IPS-18a (cell line): ENCODE measurements around the gene AKR7A2.

Source experiments
- H3K27ac ChIP-seq: one replicate; pipeline ENCODE4 v1.5.1; 2013; ENCODE audit warnings: low read length
- H3K27me3 ChIP-seq: one replicate; pipeline ENCODE4 v1.6.1; 2013; ENCODE audit warnings: mild to moderate bottlenecking, low read length; ENCODE audit not compliant: control insufficient read depth, insufficient read depth
- H3K36me3 ChIP-seq: one replicate; pipeline ENCODE4 v1.6.1; 2013; ENCODE audit warnings: low read depth, low read length; ENCODE audit not compliant: control insufficient read depth
- H3K4me1 ChIP-seq: one replicate; pipeline ENCODE4 v1.6.1; 2013; ENCODE audit warnings: low read depth, low read length; ENCODE audit not compliant: control insufficient read depth
- H3K4me3 ChIP-seq: one replicate; pipeline ENCODE4 v1.5.1; 2013; ENCODE audit warnings: low read length
- H3K9ac ChIP-seq: one replicate; pipeline ENCODE4 v1.6.1; 2013; ENCODE audit warnings: mild to moderate bottlenecking, low read length, moderate library complexity
- H3K9me3 ChIP-seq: one replicate; pipeline ENCODE4 v1.6.1; 2013; ENCODE audit warnings: low read depth, low read length; ENCODE audit not compliant: control insufficient read depth

Gene AKR7A2

DNA sequence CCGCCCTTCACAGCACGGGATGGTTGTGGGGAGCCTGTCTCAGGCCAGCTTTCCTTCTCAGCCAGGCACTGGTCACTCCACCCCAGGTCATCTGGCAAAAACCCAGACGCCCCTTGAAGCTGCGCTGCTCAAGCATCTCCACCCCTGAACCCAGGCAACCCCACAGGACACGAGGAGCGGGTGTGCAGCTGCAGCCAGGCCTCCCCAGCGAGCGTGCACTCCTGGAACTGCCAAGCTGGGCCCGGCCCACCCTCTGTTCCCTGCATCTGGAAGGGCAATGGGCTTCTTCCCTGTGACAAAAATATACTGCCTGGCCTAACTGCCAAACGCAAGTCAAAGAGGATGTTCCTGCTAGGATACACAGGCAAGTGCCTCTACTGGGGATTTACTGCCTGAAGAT is 39.9 kb upstream of the AKR7A2 start:
- peaks cover 17% of the 10 kb centered on the region for H3K4me1 ChIP-seq
- H3K27me3 ChIP-seq: no peaks in the 10 kb centered on the region
- no peak overlapping the region for H3K4me3 ChIP-seq
- H3K36me3 ChIP-seq: peaks cover 33% of the 10 kb centered on the region
- no peak overlapping the region for H3K27ac ChIP-seq
- no peaks in the 10 kb centered on the region for H3K9me3 ChIP-seq
- no peak overlapping the region for H3K9ac ChIP-seq

DNA sequence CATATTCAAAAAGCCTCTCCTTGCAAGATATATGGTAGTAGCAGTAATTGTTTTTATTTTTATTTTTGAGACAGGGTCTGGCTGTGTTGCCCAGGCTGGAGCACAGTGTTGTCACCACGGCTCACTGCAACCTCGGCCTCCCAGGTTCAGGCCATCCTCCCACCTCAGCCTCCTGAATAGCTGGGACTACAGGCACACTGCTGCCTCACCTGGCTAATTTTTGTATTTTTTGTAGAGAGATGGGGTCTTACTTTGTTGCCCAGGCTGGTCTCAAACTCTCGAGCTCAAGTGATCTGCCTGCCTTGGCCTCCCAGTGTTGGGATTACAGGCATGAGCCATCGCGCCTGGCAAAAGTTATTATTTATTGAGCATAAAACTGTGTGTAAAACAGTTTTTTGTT is 38.6 kb upstream of the AKR7A2 start:
- Histone ChIP-seq H3K27ac (no peak overlapping the region), H3K9ac (no peak overlapping the region), H3K9me3 (no peaks in the 10 kb centered on the region), H3K4me3 (no peak overlapping the region), H3K4me1 (peaks cover 17% of the 10 kb centered on the region), H3K27me3 (no peaks in the 10 kb centered on the region), H3K36me3 (peaks cover 23% of the 10 kb centered on the region)

DNA sequence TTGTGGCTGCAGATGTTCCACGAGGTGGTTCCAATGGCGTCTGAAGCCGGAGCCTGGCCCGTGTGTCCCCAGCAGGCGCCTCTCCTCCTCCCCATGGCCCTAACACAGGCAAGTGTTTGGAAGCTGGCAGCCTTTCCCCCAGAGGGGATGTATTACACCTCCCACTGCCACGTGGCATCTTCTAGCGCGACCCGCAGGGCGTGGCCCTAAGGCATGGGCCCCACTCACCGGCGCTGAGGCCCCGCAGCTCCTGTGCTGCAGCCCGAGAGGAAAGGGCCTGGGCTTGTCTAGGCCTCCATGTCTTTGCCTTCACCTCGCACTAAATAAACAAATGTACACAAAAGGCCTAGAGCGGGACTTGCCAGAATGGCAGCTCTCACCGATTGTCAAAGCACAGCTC is 38.1 kb upstream of the AKR7A2 start:
- no peak overlapping the region for H3K4me3 ChIP-seq
- H3K36me3 ChIP-seq: peaks cover 21% of the 10 kb centered on the region
- H3K9ac ChIP-seq: no peak overlapping the region
- no peak overlapping the region for H3K27ac ChIP-seq
- no peaks in the 10 kb centered on the region for H3K27me3 ChIP-seq
- H3K9me3 ChIP-seq: no peaks in the 10 kb centered on the region
- H3K4me1 ChIP-seq: peaks cover 17% of the 10 kb centered on the region

DNA sequence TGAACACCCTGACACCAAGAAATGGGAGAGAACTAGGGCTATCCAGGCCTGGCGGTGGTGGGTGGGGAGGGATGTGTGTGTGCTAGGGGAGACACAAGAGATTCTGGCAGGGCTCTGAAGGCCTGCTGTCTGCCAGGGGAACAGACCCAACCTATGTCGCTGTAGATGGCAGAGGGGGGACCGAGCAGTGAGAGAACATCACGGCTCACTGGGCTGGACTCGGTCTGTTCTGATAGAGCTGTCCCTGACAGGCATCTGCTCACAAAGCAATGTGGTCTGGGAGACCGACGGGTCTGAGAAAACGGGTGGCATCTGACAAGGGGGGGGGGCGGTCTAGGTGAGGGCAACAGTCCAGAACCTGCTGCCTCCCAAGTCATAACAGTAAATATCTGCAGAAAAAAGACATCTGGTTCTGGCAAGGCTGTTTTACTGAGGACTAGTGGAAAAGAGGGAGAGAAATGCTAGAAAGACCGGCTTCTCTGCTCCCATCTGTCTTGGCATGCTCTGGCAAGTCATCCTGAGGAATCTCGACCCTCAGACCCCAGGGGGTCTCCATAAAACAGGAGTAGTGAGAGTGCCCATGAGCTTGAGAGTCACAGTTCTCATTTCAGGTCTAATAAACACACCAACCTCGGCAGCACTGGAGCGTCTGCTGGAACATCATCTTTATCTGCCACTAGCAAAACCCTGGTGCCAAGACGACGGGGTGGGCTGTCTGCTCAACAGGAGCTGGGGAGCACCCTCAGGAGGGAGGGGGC is 36.7 kb upstream of the AKR7A2 start:
- no peaks in the 10 kb centered on the region for H3K9me3 ChIP-seq
- peaks cover 4% of the 10 kb centered on the region for H3K4me1 ChIP-seq
- H3K9ac ChIP-seq: no peak overlapping the region
- no peak overlapping the region for H3K4me3 ChIP-seq
- H3K27me3 ChIP-seq: no peaks in the 10 kb centered on the region
- no peak overlapping the region for H3K27ac ChIP-seq
- H3K36me3 ChIP-seq: peaks cover 25% of the 10 kb centered on the region

DNA sequence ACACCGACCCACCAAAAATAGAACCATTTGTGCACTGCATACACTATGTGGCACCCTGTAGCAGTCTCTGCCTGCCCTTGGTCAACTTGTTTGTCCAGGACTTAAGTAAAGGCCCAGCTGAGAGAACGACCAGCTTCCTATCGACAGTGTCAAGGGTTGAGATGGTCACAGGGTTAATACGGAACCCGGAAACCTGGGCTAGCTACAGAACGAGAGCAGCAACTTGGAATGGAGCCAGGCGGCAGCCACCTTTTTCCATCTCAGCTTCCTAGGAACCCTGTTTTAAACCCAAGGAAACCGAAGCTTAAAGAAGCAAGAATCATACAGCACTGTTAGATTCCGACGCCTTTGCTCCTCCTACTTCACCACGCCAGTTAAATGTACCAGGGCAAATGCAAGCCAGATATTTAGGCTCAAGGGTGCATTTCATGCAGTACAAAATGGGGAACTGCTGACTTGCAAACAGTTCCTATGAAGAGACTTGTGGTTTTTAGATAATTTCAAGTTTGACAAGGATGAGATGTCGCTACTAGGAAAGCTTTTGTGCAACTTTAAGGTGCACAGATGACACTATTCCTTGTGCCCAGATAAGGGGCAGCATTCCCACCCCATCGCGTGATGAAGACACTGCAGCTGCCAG is 35.7 kb upstream of the AKR7A2 start:
- Histone ChIP-seq H3K36me3 (peaks cover 25% of the 10 kb centered on the region), H3K4me3 (no peak overlapping the region), H3K9me3 (no peaks in the 10 kb centered on the region), H3K9ac (no peak overlapping the region), H3K27ac (no peak overlapping the region), H3K4me1 (no peaks in the 10 kb centered on the region), H3K27me3 (no peaks in the 10 kb centered on the region)

DNA sequence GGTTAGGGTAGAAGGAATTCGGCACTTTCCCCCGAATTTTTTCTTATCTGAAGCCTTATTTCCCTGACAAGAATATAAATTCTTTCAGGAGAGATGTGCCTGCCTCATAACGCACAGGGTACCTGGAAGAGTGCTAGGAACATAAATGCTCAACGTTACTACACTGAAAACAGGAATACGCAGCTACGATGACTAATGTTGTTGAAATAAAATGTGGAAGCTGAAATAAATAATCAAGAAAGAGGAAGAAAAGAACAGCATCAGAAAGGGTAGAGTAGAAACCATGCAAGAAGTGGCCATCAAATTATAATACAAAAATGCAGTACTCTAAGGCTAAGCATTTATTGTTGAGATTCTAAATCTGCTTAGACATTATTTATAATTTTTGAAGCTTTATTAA is 34.1 kb upstream of the AKR7A2 start:
- Histone ChIP-seq H3K4me1 (no peaks in the 10 kb centered on the region), H3K9ac (no peak overlapping the region), H3K36me3 (peaks cover 20% of the 10 kb centered on the region), H3K27me3 (no peaks in the 10 kb centered on the region), H3K9me3 (no peaks in the 10 kb centered on the region), H3K4me3 (no peak overlapping the region), H3K27ac (no peak overlapping the region)

DNA sequence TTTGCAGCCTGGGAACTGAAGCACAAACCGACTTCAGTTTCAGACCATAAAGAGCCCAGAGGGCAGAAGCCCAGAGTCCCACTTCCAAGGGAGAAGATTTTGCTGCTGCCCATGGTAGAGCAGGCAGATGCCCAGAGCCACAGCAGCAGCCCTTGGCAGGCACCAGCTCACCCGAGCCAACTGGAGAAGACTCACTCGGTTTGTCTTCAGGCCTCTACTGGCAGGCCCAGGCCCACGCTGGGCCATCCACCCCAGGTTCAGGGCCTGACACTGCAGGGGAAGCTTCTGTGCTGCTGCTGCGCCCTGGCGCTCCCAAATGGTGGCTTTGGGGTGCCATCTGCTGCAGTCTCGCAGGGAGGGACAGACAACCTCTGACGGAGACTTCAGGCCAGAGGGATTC is 33.4 kb upstream of the AKR7A2 start:
- no peaks in the 10 kb centered on the region for H3K4me1 ChIP-seq
- H3K9ac ChIP-seq: no peak overlapping the region
- H3K27me3 ChIP-seq: no peaks in the 10 kb centered on the region
- peaks cover 22% of the 10 kb centered on the region for H3K36me3 ChIP-seq
- no peaks in the 10 kb centered on the region for H3K9me3 ChIP-seq
- no peak overlapping the region for H3K27ac ChIP-seq
- H3K4me3 ChIP-seq: no peak overlapping the region

DNA sequence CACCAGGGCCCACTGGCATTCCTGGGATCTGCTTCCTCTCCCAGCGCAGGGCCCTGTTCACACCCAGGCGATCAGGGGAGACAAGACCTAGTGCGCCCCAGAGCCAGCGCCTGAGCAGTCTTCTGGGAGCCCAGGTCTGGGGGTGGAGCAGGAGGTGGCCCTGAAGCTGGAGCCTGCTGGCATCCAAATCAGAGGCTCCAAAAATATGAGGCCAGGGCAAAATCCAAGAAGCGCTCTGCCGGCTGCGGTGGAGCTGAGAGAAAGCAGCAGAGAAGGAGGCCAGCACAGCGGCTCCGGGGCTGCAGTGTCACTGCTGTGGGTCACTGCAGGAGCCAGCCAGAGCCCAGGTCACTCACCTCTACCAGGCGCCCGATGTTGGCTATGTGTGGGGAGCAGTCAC is 32.9 kb upstream of the AKR7A2 start:
- Histone ChIP-seq H3K4me1 (no peaks in the 10 kb centered on the region), H3K27me3 (no peaks in the 10 kb centered on the region), H3K27ac (no peak overlapping the region), H3K36me3 (peaks cover 18% of the 10 kb centered on the region), H3K4me3 (no peak overlapping the region), H3K9ac (no peak overlapping the region), H3K9me3 (no peaks in the 10 kb centered on the region)

DNA sequence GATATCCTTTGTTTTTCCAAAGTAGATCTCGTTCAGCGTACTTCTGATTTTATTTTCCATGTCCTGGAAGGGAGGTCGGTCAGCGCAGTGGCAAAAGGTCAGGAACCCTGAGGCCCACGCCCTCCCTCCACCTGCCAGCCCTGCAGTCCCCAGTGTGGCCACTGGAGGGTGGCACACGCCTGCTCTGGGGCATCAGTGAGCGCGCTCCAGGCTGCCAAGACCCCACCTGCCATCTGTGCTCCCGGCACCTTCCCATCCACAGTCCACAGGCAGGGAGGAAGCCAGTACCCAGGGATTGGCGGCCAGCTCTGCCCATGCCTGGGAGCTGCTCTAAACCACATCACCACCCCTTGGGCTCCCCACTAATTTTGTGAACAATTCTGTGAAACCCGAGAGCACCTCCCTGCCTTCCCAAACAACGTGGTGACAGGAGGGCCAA is 32.4 kb upstream of the AKR7A2 start:
- H3K9ac ChIP-seq: no peak overlapping the region
- no peak overlapping the region for H3K4me3 ChIP-seq
- H3K9me3 ChIP-seq: no peaks in the 10 kb centered on the region
- H3K36me3 ChIP-seq: peaks cover 15% of the 10 kb centered on the region
- H3K27ac ChIP-seq: no peak overlapping the region
- no peaks in the 10 kb centered on the region for H3K27me3 ChIP-seq
- no peaks in the 10 kb centered on the region for H3K4me1 ChIP-seq

DNA sequence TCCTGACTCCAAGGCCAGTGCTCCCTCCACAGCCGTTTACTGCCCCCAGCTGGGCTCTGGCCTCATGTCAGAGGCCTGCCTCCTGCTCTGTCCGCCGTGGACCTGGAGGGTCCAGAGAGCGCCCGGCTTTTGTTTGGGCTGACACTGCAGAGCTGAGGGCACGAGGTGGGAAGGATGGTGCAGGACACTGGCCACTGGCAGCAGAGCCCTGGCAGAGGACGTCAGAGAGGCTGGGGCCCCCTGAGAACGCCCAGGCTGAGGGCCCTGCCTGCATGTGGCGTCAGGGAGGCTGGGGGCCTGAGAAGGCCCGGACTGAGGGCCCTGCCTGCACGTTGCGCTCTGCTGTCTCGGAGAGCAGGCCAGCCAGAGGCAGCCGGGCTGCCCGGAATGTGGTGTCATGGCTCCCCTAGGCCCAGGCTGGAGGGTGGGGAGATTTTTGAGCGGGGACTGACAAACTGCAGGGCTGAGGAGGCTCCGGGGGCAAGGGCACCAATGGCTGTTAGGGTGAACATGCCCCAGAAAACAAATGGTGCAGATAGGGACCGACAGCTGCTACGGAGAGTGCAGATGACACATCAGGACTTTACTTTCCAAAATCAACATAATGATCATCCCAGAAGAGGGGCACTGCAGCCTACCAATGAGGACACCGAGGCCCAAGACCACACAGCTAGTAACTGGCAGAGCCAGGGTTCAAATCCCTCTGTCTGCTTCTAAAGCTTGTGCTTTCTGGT is 31.8 kb upstream of the AKR7A2 start:
- Histone ChIP-seq H3K9me3 (no peaks in the 10 kb centered on the region), H3K4me1 (peaks cover 3% of the 10 kb centered on the region), H3K9ac (no peak overlapping the region), H3K36me3 (peaks cover 12% of the 10 kb centered on the region), H3K27ac (no peak overlapping the region), H3K27me3 (no peaks in the 10 kb centered on the region), H3K4me3 (no peak overlapping the region)

DNA sequence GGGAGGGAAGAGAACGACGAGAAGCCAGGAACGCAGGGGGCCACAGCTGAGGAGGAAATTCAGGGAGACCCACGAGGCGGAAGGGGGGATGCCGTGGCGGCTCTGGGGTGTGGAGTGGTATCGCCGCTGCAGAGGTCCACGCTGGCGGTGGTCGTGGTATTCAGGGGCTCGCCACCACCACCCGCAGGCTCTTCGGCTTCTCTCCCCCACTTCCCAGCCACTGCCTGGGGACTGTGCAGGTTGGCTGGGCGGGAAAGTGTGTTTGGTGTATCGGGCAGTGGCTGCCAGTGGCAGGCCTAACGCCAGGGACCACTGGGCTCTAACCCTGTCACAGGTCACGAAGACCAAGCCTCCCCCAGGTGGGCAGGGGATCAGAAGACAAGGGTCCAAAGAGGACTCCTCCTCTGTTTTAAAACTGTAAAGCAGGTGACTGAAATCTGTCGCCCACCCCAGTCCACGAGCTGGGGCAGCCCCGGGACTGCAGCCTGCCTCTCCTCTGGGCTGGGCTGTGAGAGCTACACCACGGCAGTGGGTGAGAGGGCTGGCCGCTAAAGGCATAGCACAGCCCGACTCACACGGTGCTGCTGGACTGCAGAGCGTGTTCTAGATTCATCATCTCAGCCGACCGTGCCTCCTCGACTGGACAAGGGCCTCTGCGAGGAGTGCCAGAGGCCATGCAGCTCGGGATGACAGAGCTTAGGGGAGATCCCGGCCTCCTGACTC is 31.1 kb upstream of the AKR7A2 start:
- H3K9ac ChIP-seq: no peak overlapping the region
- H3K4me1 ChIP-seq: peaks cover 5% of the 10 kb centered on the region
- H3K27ac ChIP-seq: no peak overlapping the region
- no peaks in the 10 kb centered on the region for H3K27me3 ChIP-seq
- no peaks in the 10 kb centered on the region for H3K9me3 ChIP-seq
- H3K4me3 ChIP-seq: no peak overlapping the region
- H3K36me3 ChIP-seq: peaks cover 12% of the 10 kb centered on the region
